OCI-LY1 (cell line): ENCODE measurements around the gene NPAS3.

Experiments used
- H2AFZ ChIP-seq: fragments of 200-600 bp; sonication (generic), shearing (Covaris generic); 2 replicates; pipeline ENCODE4 v1.6.0; 2014; ENCODE audit warnings: antibody characterized with exemption, mild to moderate bottlenecking, low read length
- H3F3A ChIP-seq: fragments of 200-600 bp; sonication (generic), shearing (Covaris generic); 2 replicates; pipeline ENCODE4 v1.6.0; 2014; ENCODE audit warnings: mild to moderate bottlenecking, antibody characterized with exemption, low read length, moderate library complexity; ENCODE audit not compliant: insufficient read depth
- H3K27ac ChIP-seq: fragments of 200-600 bp; sonication (generic); 2 replicates; pipeline ENCODE4 v1.5.1; 2014; ENCODE audit warnings: low read length, mixed run types, mild to moderate bottlenecking, low read depth; ENCODE audit not compliant: poor library complexity, severe bottlenecking
- H3K27me3 ChIP-seq: fragments of 200-600 bp; sonication (generic); 2 replicates; pipeline ENCODE4 v1.6.0; 2014; ENCODE audit warnings: antibody characterized with exemption, mild to moderate bottlenecking, low read length, moderate library complexity; ENCODE audit not compliant: insufficient read depth
- H3K36me3 ChIP-seq: fragments of 200-600 bp; sonication (generic); 2 replicates; pipeline ENCODE4 v1.6.1; 2014; ENCODE audit warnings: mild to moderate bottlenecking, antibody characterized with exemption, low read length, moderate library complexity, mixed read lengths; ENCODE audit not compliant: insufficient read depth
- H3K4me1 ChIP-seq: fragments of 200-600 bp; sonication (generic); 2 replicates; pipeline ENCODE4 v1.5.1; 2014; ENCODE audit warnings: mild to moderate bottlenecking, low read length, moderate library complexity; ENCODE audit not compliant: insufficient read depth, severe bottlenecking
- H3K4me2 ChIP-seq: fragments of 200-600 bp; sonication (generic), shearing (Covaris generic); 2 replicates; pipeline ENCODE4 v1.6.1; 2014; ENCODE audit warnings: low read length
- H3K4me3 ChIP-seq: fragments of 200-600 bp; sonication (generic); 2 replicates; pipeline ENCODE4 v1.5.1; 2014; ENCODE audit warnings: low read length, low read depth, mild to moderate bottlenecking, mixed read lengths; ENCODE audit not compliant: poor library complexity, severe bottlenecking
- H3K79me2 ChIP-seq: fragments of 200-600 bp; shearing (Covaris generic); 2 replicates; pipeline ENCODE4 v1.6.1; 2016; ENCODE audit warnings: mixed run types, low read length, mixed read lengths; ENCODE audit not compliant: insufficient read depth
- H3K9ac ChIP-seq: fragments of 200-600 bp; sonication (generic), shearing (Covaris generic); 2 replicates; pipeline ENCODE4 v1.6.1; 2014; ENCODE audit warnings: mild to moderate bottlenecking, low read length, mixed read lengths
- H3K9me2 ChIP-seq: fragments of 200-600 bp; sonication (generic), shearing (Covaris generic); 2 replicates; pipeline ENCODE4 v1.6.1; 2014; ENCODE audit warnings: low read depth, mild to moderate bottlenecking, low read length, mixed read lengths
- H3K9me3 ChIP-seq: fragments of 200-600 bp; shearing (Covaris generic); 2 replicates; pipeline ENCODE4 v1.6.1; 2014; ENCODE audit warnings: low read length, mixed read lengths
- H4K20me1 ChIP-seq: fragments of 200-600 bp; sonication (generic), shearing (Covaris generic); 2 replicates; pipeline ENCODE4 v1.6.0; 2016; ENCODE audit warnings: mild to moderate bottlenecking, low read length; ENCODE audit not compliant: insufficient read depth
- EZH2 ChIP-seq: fragments of 200-600 bp; sonication (generic), shearing (Covaris generic); IDR thresholded peaks from 2 replicates; pipeline ENCODE4 v1.8.0; 2017; ENCODE audit warnings: borderline replicate concordance, mixed run types, mild to moderate bottlenecking, antibody characterized with exemption, low read length, moderate library complexity, mixed read lengths
- TF ChIP-seq, protein P1 (sequence below): fragments of 200-600 bp; sonication (generic), shearing (Covaris generic); IDR thresholded peaks from 2 replicates; pipeline ENCODE4 v1.5.1; 2017; ENCODE audit warnings: mild to moderate bottlenecking, antibody characterized with exemption, low read length, moderate library complexity, mixed read lengths

Gene NPAS3

DNA sequence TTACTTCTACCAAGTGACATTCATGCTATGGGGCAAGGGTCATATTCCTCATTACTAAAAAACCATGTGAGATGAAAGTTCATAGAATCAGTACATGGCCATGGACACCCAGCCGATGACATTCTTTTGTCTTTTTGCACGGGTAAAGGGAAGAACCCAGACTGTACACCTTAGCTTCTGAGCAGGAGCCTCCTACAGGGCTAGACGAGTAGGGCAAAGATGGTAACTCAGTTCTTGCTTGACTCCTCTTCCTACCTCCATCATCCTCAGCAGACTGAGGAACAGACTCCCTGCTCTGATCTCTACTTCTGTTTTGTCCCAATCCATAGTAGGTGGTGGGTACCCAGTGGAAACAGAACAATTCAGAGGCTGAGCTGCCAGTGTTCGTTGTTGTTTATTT is 281.3 kb downstream of the NPAS3 start:
- H3K4me2 ChIP-seq, result no peak overlapping the region
- H3K36me3 ChIP-seq, result no peaks in the 10 kb centered on the region
- no peaks in the 10 kb centered on the region for H3F3A ChIP-seq
- H2AFZ ChIP-seq, result no peak overlapping the region
- H4K20me1 ChIP-seq, result no peaks in the 10 kb centered on the region
- no peak for TF ChIP-seq EZH2
- TF ChIP-seq, protein P1, sequence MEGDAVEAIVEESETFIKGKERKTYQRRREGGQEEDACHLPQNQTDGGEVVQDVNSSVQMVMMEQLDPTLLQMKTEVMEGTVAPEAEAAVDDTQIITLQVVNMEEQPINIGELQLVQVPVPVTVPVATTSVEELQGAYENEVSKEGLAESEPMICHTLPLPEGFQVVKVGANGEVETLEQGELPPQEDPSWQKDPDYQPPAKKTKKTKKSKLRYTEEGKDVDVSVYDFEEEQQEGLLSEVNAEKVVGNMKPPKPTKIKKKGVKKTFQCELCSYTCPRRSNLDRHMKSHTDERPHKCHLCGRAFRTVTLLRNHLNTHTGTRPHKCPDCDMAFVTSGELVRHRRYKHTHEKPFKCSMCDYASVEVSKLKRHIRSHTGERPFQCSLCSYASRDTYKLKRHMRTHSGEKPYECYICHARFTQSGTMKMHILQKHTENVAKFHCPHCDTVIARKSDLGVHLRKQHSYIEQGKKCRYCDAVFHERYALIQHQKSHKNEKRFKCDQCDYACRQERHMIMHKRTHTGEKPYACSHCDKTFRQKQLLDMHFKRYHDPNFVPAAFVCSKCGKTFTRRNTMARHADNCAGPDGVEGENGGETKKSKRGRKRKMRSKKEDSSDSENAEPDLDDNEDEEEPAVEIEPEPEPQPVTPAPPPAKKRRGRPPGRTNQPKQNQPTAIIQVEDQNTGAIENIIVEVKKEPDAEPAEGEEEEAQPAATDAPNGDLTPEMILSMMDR, result no peak
- H3K27me3 ChIP-seq, result no peaks in the 10 kb centered on the region
- no peaks in the 10 kb centered on the region for H3K79me2 ChIP-seq
- H3K4me1 ChIP-seq, result no peaks in the 10 kb centered on the region
- no peak overlapping the region for H3K4me3 ChIP-seq
- H3K27ac ChIP-seq, result no peak overlapping the region
- no peaks in the 10 kb centered on the region for H3K9me2 ChIP-seq
- H3K9ac ChIP-seq, result no peak overlapping the region
- H3K9me3 ChIP-seq, result no peaks in the 10 kb centered on the region

DNA sequence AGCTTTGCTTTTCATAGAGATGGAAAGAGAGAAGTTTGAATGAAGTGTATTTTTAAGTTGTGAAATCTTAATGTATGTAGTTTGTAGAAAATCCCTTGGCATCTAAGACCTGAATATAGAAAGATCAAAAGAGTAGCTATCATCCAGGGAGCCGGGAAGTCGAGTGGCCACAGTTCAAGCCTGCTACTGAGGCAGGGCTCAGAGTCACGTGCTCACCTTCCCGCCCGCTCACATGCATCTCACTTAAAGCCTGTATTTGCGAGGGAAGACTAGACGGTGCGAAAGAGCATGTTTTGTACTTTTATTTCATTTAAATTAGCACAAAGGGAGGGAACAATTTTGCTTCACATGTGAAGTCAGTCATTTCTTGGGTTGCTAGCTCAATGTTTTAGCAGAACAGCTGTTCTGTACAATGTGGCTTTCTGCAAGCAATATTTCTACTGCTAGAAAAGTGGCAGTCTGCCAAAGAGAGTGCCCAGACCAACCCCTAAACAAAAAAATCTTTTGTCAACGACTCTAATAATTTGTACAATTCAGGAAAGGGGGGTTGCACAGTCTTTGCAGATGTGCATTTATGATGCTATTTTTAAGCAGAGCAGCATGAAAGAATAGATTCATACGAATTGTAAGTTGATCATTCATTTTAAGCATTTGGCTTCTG is 290.7 kb downstream of the NPAS3 start:
- H3K27ac ChIP-seq, result no peak overlapping the region
- H3K4me3 ChIP-seq, result no peak overlapping the region
- H3K36me3 ChIP-seq, result no peaks in the 10 kb centered on the region

DNA sequence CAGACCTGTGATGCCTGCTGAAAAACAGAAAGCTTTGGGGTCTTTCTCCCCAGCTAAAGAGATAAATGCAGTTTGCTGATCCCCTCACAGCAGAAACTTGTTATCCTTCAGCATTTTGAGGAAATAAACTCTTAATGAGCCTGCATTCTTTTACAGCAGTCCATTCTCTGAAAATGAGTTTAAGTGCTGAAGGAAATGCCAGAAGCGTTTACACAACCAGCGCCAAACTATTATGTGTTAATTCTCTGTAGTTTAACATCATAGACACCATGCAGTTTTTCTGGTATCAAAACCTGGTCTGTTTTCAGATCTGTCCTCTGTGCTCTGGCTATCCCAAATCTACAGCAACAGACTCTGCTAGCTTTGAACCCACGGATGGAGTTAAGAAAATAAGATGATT is 291.3 kb downstream of the NPAS3 start:
- Histone ChIP-seq H3K4me3 (no peak overlapping the region), H3K9ac (no peak overlapping the region), H3K27ac (no peak overlapping the region), H3K4me1 (no peaks in the 10 kb centered on the region), H3K79me2 (no peaks in the 10 kb centered on the region), H3K9me2 (no peaks in the 10 kb centered on the region), H3F3A (no peaks in the 10 kb centered on the region), H3K27me3 (no peaks in the 10 kb centered on the region), H3K9me3 (no peaks in the 10 kb centered on the region), H4K20me1 (no peaks in the 10 kb centered on the region), H3K36me3 (no peaks in the 10 kb centered on the region), H3K4me2 (no peak overlapping the region), H2AFZ (no peak overlapping the region)
- TF ChIP-seq EZH2, result no peak
- TF ChIP-seq, protein P1, result no peak

More for the DNA sequence above, 290.7 kb downstream of the NPAS3 start:
- Histone ChIP-seq H3K27me3 (no peaks in the 10 kb centered on the region), H3K9me3 (no peaks in the 10 kb centered on the region), H3K79me2 (no peaks in the 10 kb centered on the region), H2AFZ (no peak overlapping the region), H3K4me1 (no peaks in the 10 kb centered on the region), H3F3A (no peaks in the 10 kb centered on the region), H3K9me2 (no peaks in the 10 kb centered on the region), H3K4me2 (no peak overlapping the region), H4K20me1 (no peaks in the 10 kb centered on the region), H3K9ac (no peak overlapping the region)
- TF ChIP-seq, protein P1, result no peak
- TF ChIP-seq EZH2, result no peak
